Measurements from ENCODE around the gene OPRL1.
A peak's percentile ranks its signal among the peaks of the same experiment; 100 is the strongest.

DNA sequence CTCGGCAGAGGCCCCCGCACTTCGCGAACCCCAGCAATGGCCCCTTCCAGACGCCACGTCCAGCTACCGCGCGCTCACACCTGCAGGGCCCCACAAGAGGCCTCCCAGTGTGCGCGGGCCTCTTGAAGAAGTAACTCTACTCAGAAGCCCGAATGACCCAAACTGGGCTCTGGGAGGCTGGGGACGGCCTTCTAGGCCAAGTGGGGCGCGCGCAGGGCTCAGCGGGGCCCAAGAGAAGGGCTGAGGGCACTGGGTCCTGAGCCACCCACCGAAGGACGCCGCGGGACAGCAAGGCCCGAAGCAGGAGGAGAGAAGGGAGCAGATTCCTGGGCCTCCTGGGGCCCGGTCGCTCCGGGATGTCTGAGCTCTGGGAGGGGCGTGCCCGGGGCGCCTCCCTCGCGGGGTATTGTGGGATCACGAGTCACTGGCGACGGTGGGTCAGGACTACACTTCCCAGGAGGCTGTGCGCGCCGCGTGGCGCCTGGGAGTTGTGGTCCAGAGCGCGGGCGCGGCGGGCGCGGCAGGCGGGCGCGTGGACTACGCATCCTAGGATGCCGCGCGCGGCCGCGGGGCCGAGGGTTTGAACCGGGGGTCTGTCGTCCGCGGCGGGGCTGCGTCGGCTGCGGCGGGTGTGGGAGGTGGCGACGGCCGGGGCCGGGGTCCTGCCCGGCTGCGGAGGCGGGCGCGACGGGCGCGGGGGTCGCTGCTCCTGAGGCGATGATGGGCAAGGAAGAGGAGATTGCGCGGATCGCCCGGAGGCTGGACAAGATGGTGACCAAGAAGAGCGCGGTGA is 17.1 kb upstream of the OPRL1 start, which contains the start of gene TCEA2:
- peak; percentile 57 to 79 (median 67) for TF ChIP-seq POLR2AphosphoS5 (IDR thresholded peaks at IDR 0.05)
- TF ChIP-seq, protein P1, sequence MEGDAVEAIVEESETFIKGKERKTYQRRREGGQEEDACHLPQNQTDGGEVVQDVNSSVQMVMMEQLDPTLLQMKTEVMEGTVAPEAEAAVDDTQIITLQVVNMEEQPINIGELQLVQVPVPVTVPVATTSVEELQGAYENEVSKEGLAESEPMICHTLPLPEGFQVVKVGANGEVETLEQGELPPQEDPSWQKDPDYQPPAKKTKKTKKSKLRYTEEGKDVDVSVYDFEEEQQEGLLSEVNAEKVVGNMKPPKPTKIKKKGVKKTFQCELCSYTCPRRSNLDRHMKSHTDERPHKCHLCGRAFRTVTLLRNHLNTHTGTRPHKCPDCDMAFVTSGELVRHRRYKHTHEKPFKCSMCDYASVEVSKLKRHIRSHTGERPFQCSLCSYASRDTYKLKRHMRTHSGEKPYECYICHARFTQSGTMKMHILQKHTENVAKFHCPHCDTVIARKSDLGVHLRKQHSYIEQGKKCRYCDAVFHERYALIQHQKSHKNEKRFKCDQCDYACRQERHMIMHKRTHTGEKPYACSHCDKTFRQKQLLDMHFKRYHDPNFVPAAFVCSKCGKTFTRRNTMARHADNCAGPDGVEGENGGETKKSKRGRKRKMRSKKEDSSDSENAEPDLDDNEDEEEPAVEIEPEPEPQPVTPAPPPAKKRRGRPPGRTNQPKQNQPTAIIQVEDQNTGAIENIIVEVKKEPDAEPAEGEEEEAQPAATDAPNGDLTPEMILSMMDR (IDR thresholded peaks at IDR 0.05) = no peak
